B cell (primary cell): ENCODE measurements around the gene TTC27. TPM values are rescaled to one million over a fixed set of nuclear protein-coding genes. Genes with fewer than 3 reads are reported as not detected.
"Not testable (repeated sequence)": the region's sequence is repeated elsewhere in the genome, so short reads cannot be mapped to it uniquely, and the experiment has no call there.

ENCODE experiments used
- ATAC-seq: fragments of 200-7000 bp; cut with Tn5 transposase; one replicate; pipeline ENCODE4 v1.10.0; 2021; ENCODE audit warnings: low read depth, mild to moderate bottlenecking, moderate number of reproducible peaks, moderate library complexity
- CTCF ChIA-PET: fragments of 350-600 bp; sonication (Branson Sonifier 250); formaldehyde crosslinking; loops from one replicate; lab custom pipeline; 2021; ENCODE audit warnings: antibody characterized with exemption, inconsistent platforms; lab: Charles Lee
- POLR2A ChIA-PET: fragments of 350-600 bp; sonication (Branson Sonifier 250); formaldehyde crosslinking; loops from one replicate; lab custom pipeline; 2021; ENCODE audit warnings: antibody characterized with exemption; lab: Charles Lee
- DNase-seq: peaks from one replicate; pipeline ENCODE4 v3.0.0; 2013
- H2AFZ ChIP-seq: 2 replicates; pipeline ENCODE4 v1.6.1; 2012; ENCODE audit warnings: mild to moderate bottlenecking, low read depth, low read length; ENCODE audit not compliant: insufficient read depth, poor library complexity, severe bottlenecking
- H3K27ac ChIP-seq, 2 donors: 1 replicate in 1 of 2; 2 replicates in 1 of 2; pipeline ENCODE4 v1.5.1; 2012 to 2013; ENCODE audit warnings: low read length in 2 of 2, mild to moderate bottlenecking in 2 of 2, moderate library complexity in 1 of 2
- H3K27me3 ChIP-seq, 4 experiments: fragments of 200-600 bp in 1 of 4; sonication (generic) in 1 of 4; replicated peaks in 1 of 4; 1 replicate in 2 of 4; 2 replicates in 2 of 4; pipeline versions ENCODE4 v1.6.1 to v1.7.0; 2013 to 2016; ENCODE audit warnings: low read length in 3 of 4, mild to moderate bottlenecking in 2 of 4, mixed read lengths in 1 of 4, moderate library complexity in 1 of 4; ENCODE audit not compliant: insufficient read depth in 4 of 4, control insufficient read depth in 3 of 4; ENCODE audit errors: control extremely low read depth in 1 of 4
- H3K36me3 ChIP-seq, 2 experiments: replicated peaks in 1 of 2; 1 replicate in 1 of 2; 2 replicates in 1 of 2; pipeline versions ENCODE4 v1.6.1 to v1.7.1; 2013; ENCODE audit warnings: low read length in 1 of 2; ENCODE audit not compliant: insufficient read depth in 2 of 2, control insufficient read depth in 1 of 2; ENCODE audit errors: control extremely low read depth in 1 of 2, extremely low read depth in 1 of 2
- H3K4me1 ChIP-seq, 2 donors: fragments of 200-600 bp in 1 of 2; sonication (generic) in 1 of 2; 1 replicate in 1 of 2; 2 replicates in 1 of 2; pipeline versions ENCODE4 v1.5.1 to v1.6.1; 2013 to 2017; ENCODE audit warnings: low read length in 2 of 2; ENCODE audit not compliant: control insufficient read depth in 2 of 2, insufficient read depth in 2 of 2
- H3K4me2 ChIP-seq: replicated peaks from 2 replicates; pipeline ENCODE3; 2012; ENCODE audit warnings: mild to moderate bottlenecking, low read depth, low read length; ENCODE audit not compliant: poor library complexity, severe bottlenecking
- H3K4me3 ChIP-seq, 5 experiments: fragments of 200-600 bp in 1 of 5; sonication (generic) in 1 of 5; 1 replicate in 3 of 5; 2 replicates in 2 of 5; pipeline versions ENCODE4 v1.5.1 to v1.7.0; 2011 to 2016; ENCODE audit warnings: low read length in 4 of 5, mild to moderate bottlenecking in 4 of 5, low read depth in 2 of 5, control low read depth in 1 of 5, moderate library complexity in 1 of 5; ENCODE audit not compliant: insufficient read depth in 1 of 5; ENCODE audit errors: control extremely low read depth in 1 of 5, extremely low read depth in 1 of 5
- H3K79me2 ChIP-seq: fragments of 200-600 bp; sonication (generic); one replicate; pipeline ENCODE4 v1.6.0; 2016; ENCODE audit warnings: low read length; ENCODE audit not compliant: control insufficient read depth, insufficient read depth
- H3K9ac ChIP-seq: fragments of 200-600 bp; sonication (generic); 2 replicates; pipeline ENCODE4 v1.6.1; 2017; ENCODE audit warnings: mild to moderate bottlenecking, low read length, moderate library complexity
- H3K9me3 ChIP-seq, 3 donors: one replicate each; pipeline versions ENCODE4 v1.6.1 to v1.7.1; 2013; ENCODE audit warnings: low read length in 2 of 3; ENCODE audit not compliant: control insufficient read depth in 2 of 3, insufficient read depth in 1 of 3; ENCODE audit errors: control extremely low read depth in 1 of 3
- H4K20me1 ChIP-seq: 2 replicates; pipeline ENCODE4 v1.6.0; 2012; ENCODE audit warnings: mild to moderate bottlenecking, low read length; ENCODE audit not compliant: insufficient read depth, control insufficient read depth, poor library complexity, severe bottlenecking
- H3K27ac Mint-ChIP-seq: one replicate; pipeline ENCODE4 v1.8.0; 2021; ENCODE audit warnings: mixed read lengths
- H3K27me3 Mint-ChIP-seq: one replicate; pipeline ENCODE4 v1.8.0; 2021; ENCODE audit warnings: mixed read lengths
- H3K4me1 Mint-ChIP-seq: one replicate; pipeline ENCODE4 v1.8.0; 2021; ENCODE audit warnings: mixed read lengths
- H3K4me3 Mint-ChIP-seq: one replicate; pipeline ENCODE4 v1.8.0; 2021; ENCODE audit warnings: mixed read lengths
- H3K9me3 Mint-ChIP-seq: one replicate; pipeline ENCODE4 v1.8.0; 2022; ENCODE audit warnings: mixed read lengths; ENCODE audit not compliant: insufficient read depth
- CTCF ChIP-seq: fragments of 200-600 bp; IDR thresholded peaks from one replicate; pipeline ENCODE4 v1.8.0; 2022; ENCODE audit warnings: antibody characterized with exemption, mild to moderate bottlenecking
- EZH2 ChIP-seq: IDR thresholded peaks from 2 replicates; pipeline ENCODE4 v1.6.1; 2012; ENCODE audit warnings: borderline replicate concordance, low read depth, mild to moderate bottlenecking, moderate library complexity, low read length; ENCODE audit not compliant: insufficient read depth, poor library complexity, severe bottlenecking
- WGBS: methylation state at CpG from one replicate; pipeline ENCODE4 v1.1.5; 2013; ENCODE audit warnings: missing lambda C conversion rate; ENCODE audit not compliant: insufficient coverage; 5-methylcytosine and 5-hydroxymethylcytosine counted together
- intact Hi-C: fragments of 100-400 bp; cut with micrococcal nuclease; formaldehyde crosslinking; loops from one replicate; pipeline ENCODE4 v1.10.0; 2022
- polyA plus RNA-seq: library from polyadenylated mRNA; depleted of rRNA; stranded (reverse); fragments of >200 nt; gene quantifications from 2 replicates; pipeline ENCODE4 v1.2.3, GENCODE V29; 2012
- total RNA-seq, 2 donors: library from RNA; stranded (reverse); fragments of 120-200 nt in 1 of 2; gene quantifications; 1 replicate in 1 of 2; 2 replicates in 1 of 2; pipeline versions ENCODE4 v1.2.3 to v1.2.4, GENCODE V29; 2013 to 2022

The TTC27 gene
- total and polyA plus RNA-seq, 2 donors (not counting 1 experiment from before 2014, with no cell fraction given): 22.7 to 28.5 TPM

- H3K79me2 ChIP-seq: no peaks in the 10 kb centered on the region
- Mint-ChIP-seq H3K27me3 (peaks cover 5% of the 10 kb centered on the region), H3K27ac (no peak overlapping the region), H3K4me3 (no peak overlapping the region), H3K9me3 (no peaks in the 10 kb centered on the region), H3K4me1 (no peaks in the 10 kb centered on the region)
- no peak for TF ChIP-seq EZH2
- TF ChIP-seq CTCF: no peak
- H3K9me3 ChIP-seq: no peaks in the 10 kb centered on the region
- no peaks in the 10 kb centered on the region for H3K27me3 ChIP-seq
- H3K36me3 ChIP-seq: no peaks in the 10 kb centered on the region
- no peak overlapping the region for H3K4me3 ChIP-seq
- intact Hi-C loops: no loop called here
- ChIA-PET POLR2A (no interaction called here), CTCF (no interaction called here)
- H3K4me1 ChIP-seq: no peaks in the 10 kb centered on the region
- no peaks in the 10 kb centered on the region for H4K20me1 ChIP-seq
- ATAC-seq: no peak
- no peak overlapping the region for H3K27ac ChIP-seq
- no peak for DNase-seq
- 100% methylated on average over 3 of the region's 7 CpGs for WGBS
- H3K4me2 ChIP-seq: no peak overlapping the region
- H2AFZ ChIP-seq: no peak overlapping the region
- no peak overlapping the region for H3K9ac ChIP-seq
These were observed 236.7 kb downstream of the TTC27 start for GRCh38 chr2:32864334-32865111.

GRCh38 chr2:32865399-32866068 is 237.7 kb downstream of the TTC27 start:
- Mint-ChIP-seq H3K4me3 (no peak overlapping the region), H3K9me3 (no peaks in the 10 kb centered on the region), H3K4me1 (no peaks in the 10 kb centered on the region), H3K27ac (no peak overlapping the region), H3K27me3 (peaks cover 5% of the 10 kb centered on the region)
- TF ChIP-seq CTCF (no peak), EZH2 (no peak)
- Histone ChIP-seq H3K4me2 (no peak overlapping the region), H3K9me3 (no peaks in the 10 kb centered on the region), H3K9ac (no peak overlapping the region), H3K79me2 (no peaks in the 10 kb centered on the region), H3K27me3 (no peaks in the 10 kb centered on the region), H2AFZ (no peak overlapping the region), H3K27ac (no peak overlapping the region), H3K4me3 (no peak overlapping the region), H3K36me3 (no peaks in the 10 kb centered on the region), H3K4me1 (no peaks in the 10 kb centered on the region), H4K20me1 (no peaks in the 10 kb centered on the region)
- DNase-seq (no peak), ATAC-seq (no peak)
- 81% methylated on average over 2 of the region's 3 CpGs for WGBS
- intact Hi-C loops: no loop called here
- ChIA-PET POLR2A (no interaction called here), CTCF (no interaction called here)

- H3K9me3 ChIP-seq, H3K27ac ChIP-seq, H3K9me3 Mint-ChIP-seq, intact Hi-C loops, H3K79me2 ChIP-seq, POLR2A ChIA-PET, CTCF ChIA-PET, H4K20me1 ChIP-seq, H3K4me3 ChIP-seq, H3K36me3 ChIP-seq, H2AFZ ChIP-seq, H3K27me3 Mint-ChIP-seq, H3K4me1 Mint-ChIP-seq, H3K4me1 ChIP-seq, DNase-seq, ATAC-seq, H3K9ac ChIP-seq, H3K27me3 ChIP-seq, H3K4me2 ChIP-seq, H3K4me3 Mint-ChIP-seq, H3K27ac Mint-ChIP-seq: not testable (repeated sequence)
- WGBS: 88% methylated on average over 1 of the region's 1 CpG
These were observed 238.6 kb downstream of the TTC27 start for GRCh38 chr2:32866462-32866861.
